ENCODE measurements around the gene PPP6R2. TPM values are rescaled to one million over a fixed set of nuclear protein-coding genes. Genes with fewer than 3 reads are reported as not detected.

PPP6R2 gene
- total RNA-seq, 1 donor from 2014 or later: 55.5 TPM

DNA sequence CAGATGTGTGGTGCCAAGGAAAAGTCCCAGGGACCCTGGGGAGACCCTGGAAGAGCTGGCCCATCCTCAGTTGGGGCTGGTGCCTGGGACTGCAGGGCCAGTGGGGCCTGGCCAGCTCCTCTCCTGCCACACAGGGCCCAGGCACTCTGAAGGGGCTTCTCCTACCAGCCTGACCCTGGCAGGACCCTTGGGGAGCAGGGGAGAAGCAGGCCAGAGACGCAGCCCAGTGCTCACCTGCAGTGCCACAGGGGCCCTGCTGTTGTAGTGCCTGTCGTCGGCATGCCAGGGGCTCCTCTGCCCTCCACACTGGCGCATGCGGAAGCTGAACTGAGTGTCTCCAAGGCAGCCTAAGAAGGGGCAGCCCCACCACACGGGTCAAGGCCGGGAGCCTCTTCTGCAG, 25.5 kb upstream of the PPP6R2 start:
- no peak for DNase-seq (ENCODE audit: low spot score in 2 of 2)
- intact Hi-C loops (cut with DNase I): no loop called here
- TF ChIP-seq, protein P1, sequence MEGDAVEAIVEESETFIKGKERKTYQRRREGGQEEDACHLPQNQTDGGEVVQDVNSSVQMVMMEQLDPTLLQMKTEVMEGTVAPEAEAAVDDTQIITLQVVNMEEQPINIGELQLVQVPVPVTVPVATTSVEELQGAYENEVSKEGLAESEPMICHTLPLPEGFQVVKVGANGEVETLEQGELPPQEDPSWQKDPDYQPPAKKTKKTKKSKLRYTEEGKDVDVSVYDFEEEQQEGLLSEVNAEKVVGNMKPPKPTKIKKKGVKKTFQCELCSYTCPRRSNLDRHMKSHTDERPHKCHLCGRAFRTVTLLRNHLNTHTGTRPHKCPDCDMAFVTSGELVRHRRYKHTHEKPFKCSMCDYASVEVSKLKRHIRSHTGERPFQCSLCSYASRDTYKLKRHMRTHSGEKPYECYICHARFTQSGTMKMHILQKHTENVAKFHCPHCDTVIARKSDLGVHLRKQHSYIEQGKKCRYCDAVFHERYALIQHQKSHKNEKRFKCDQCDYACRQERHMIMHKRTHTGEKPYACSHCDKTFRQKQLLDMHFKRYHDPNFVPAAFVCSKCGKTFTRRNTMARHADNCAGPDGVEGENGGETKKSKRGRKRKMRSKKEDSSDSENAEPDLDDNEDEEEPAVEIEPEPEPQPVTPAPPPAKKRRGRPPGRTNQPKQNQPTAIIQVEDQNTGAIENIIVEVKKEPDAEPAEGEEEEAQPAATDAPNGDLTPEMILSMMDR (IDR thresholded peaks at IDR 0.05): no peak

DNA sequence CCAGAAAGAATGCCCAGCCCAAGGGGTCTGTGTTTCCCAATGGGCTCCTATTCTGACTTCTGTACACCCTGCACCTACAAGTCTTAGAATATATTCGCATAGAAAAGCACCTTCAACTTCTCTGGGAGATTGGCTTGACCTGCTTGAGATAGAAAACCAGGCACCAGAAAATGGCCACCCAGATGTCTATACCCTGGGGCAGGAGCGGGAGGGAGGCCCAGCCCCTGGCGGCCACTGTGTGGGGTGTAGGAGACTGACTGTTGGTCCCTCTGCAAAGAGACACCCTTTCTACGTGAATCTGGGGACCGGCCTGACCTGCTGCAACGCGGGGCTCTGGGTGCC, 24.8 kb upstream of the PPP6R2 start:
- Histone ChIP-seq H3K27me3 (no peaks in the 10 kb centered on the region), H3K27ac (no peak overlapping the region), H3K9me3 (no peaks in the 10 kb centered on the region), H3K36me3 (no peaks in the 10 kb centered on the region), H3K4me3 (no peak overlapping the region), H3K4me1 (no peaks in the 10 kb centered on the region)
- no peak for DNase-seq (ENCODE audit: low spot score in 2 of 2)
- TF ChIP-seq, protein P1 (IDR thresholded peaks at IDR 0.05): no peak
- intact Hi-C loops (cut with DNase I): no loop called here

More for the DNA sequence above, 25.5 kb upstream of the PPP6R2 start:
- Histone ChIP-seq H3K27ac (no peak overlapping the region), H3K4me3 (no peak overlapping the region), H3K27me3 (no peaks in the 10 kb centered on the region), H3K9me3 (no peaks in the 10 kb centered on the region), H3K36me3 (no peaks in the 10 kb centered on the region), H3K4me1 (no peaks in the 10 kb centered on the region)

DNA sequence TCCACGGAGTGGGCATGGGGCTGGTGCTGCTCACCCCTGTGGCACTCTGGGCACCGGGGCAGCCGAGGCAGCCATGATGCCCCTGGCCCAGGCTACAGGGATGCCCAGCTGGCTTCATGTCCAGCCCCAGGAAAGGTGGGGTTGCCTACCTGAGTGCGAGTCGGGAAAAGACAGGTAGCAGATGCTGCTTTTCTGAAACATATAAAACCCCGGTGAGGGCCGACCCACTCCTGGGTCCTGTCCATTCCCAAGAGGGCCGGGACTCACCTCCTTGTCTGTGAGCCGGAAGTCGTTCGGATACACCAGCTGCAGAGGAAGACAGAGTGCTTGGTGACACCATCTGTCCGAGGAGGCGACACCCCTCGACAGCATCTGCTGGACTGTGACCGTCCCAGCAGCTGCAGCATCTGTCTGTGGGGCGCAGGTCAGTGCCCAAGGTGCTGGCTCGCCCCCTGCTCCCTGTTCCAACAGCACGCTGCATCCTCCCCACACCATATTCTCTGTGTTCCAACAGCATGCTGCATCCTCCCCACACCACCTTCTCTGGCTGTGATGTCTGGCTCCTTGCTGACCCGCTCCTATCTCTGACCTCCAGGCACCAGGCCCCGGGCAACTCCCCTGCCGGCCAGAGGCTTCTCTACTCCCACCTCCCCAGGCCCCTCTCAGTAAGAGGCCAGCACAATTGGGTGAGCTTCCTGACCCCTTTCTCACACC, 24.3 kb upstream of the PPP6R2 start:
- H3K27me3 ChIP-seq: no peaks in the 10 kb centered on the region
- no peak overlapping the region for H3K27ac ChIP-seq
- no peaks in the 10 kb centered on the region for H3K4me1 ChIP-seq
- intact Hi-C loops (cut with DNase I): no loop called here
- DNase-seq (ENCODE audit: low spot score in 2 of 2): no peak
- no peaks in the 10 kb centered on the region for H3K36me3 ChIP-seq
- H3K9me3 ChIP-seq: no peaks in the 10 kb centered on the region
- H3K4me3 ChIP-seq: no peak overlapping the region
- TF ChIP-seq, protein P1 (IDR thresholded peaks at IDR 0.05): no peak

DNA sequence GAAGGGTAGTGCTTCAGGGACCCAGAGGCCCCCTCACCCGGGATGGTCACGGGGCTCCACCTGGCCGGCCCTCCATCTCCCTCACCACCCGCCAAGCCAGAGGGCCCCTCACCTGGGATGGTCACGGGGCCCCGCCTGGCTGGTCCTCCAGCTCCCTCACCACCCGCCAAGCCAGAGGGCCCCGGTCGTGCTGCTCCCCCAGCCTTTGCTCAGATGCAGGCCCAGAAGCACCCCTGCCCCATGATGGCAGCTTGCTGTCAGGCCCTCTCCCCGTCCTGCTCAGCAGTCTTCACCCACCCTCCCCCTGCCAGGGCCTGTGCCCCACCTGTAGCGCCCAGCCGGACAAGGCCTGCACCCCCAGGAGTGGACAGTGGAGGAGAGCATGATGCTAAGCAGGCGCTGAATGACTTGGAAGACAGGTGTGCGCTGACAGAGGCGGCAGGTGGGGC, 23.6 kb upstream of the PPP6R2 start:
- Histone ChIP-seq H3K27ac (no peak overlapping the region), H3K4me1 (no peaks in the 10 kb centered on the region), H3K27me3 (no peaks in the 10 kb centered on the region), H3K36me3 (no peaks in the 10 kb centered on the region), H3K4me3 (no peak overlapping the region), H3K9me3 (no peaks in the 10 kb centered on the region)
- DNase-seq (ENCODE audit: low spot score in 2 of 2): no peak
- TF ChIP-seq, protein P1 (IDR thresholded peaks at IDR 0.05): no peak
- intact Hi-C loops (cut with DNase I): no loop called here

DNA sequence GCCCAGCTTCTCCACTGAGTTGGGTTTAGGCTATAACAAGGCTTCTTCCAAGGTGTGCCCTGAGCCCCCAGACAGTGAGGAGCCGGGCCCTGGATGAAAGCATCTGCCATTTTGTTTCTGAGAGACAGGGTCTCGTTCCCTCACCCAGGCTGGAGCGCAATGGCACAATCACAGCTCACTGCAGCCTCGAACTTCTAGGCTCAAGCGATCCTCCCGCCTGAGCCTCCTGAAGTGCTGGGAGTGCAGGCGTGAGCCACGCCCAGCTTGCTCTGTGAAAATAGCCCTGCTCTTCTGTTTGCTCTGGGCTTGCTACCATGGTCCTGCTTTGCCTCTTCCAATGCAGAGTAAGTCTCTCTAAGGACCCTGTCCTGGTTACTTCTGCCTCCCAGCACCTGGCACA, 23.0 kb upstream of the PPP6R2 start:
- Histone ChIP-seq H3K36me3 (no peaks in the 10 kb centered on the region), H3K27ac (no peak overlapping the region), H3K4me3 (no peak overlapping the region), H3K9me3 (no peaks in the 10 kb centered on the region), H3K27me3 (no peaks in the 10 kb centered on the region), H3K4me1 (no peaks in the 10 kb centered on the region)
- DNase-seq (ENCODE audit: low spot score in 2 of 2): no peak
- intact Hi-C loops (cut with DNase I): no loop called here
- TF ChIP-seq, protein P1 (IDR thresholded peaks at IDR 0.05): no peak

Data from ascending aorta (tissue), 2 donors.